Stimulated activated CD4-positive, alpha-beta T cell treated with anti-CD3 and anti-CD28 coated beads, Interleukin-15, amount 100 ng/mL, for 24 hours (primary cell): ENCODE data around the gene MLLT10.

Source experiments
- DNase-seq: peaks from one replicate; pipeline ENCODE4 v3.0.0-alpha.2; 2020

Gene MLLT10

DNA sequence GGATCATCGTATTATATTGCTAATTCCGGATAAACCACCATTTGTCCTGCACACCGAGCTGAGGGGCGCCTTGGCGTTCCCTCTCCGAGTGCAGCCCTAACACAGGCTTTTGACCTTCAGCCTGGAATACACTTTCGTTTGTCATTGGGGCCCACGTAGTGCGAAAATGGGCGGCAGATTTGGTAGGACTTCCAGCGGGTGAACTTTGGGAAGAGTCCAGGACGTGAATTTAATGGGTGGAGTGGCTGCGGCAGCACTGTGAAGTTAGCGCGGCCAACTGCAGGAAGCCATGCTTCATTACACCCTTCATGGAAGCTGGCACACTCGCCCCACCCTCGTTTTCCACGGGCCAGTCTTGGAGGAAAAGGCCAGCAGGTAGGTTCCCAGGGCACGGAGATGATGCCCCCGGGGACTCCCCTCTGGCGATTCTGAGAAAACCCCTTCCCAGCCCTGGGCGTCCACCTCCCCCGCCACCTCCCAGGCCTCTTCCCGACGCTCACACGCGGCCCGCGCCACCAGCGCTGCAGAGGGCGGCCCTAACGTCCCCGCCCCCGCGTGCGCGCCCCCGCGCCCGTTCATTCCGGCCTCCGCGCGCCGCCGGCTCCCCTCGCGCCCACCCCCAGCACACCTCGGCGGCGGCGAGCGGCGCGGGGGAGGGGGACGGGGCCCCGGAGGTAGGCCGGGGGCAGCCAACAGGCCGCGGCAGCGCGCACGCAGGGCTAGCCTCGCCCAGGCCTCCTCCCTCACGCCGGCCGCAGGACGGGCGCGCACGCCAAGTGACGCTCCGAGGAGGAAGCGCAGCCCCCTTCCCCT lies at the start of gene MLLT10:
Gene MLLT10 (plus strand): TSS at position 766 of the 813 bp plus-strand sequence. CDS start 413 bp downstream, outside the sequence.
- peak; percentile 94 for DNase-seq

DNA sequence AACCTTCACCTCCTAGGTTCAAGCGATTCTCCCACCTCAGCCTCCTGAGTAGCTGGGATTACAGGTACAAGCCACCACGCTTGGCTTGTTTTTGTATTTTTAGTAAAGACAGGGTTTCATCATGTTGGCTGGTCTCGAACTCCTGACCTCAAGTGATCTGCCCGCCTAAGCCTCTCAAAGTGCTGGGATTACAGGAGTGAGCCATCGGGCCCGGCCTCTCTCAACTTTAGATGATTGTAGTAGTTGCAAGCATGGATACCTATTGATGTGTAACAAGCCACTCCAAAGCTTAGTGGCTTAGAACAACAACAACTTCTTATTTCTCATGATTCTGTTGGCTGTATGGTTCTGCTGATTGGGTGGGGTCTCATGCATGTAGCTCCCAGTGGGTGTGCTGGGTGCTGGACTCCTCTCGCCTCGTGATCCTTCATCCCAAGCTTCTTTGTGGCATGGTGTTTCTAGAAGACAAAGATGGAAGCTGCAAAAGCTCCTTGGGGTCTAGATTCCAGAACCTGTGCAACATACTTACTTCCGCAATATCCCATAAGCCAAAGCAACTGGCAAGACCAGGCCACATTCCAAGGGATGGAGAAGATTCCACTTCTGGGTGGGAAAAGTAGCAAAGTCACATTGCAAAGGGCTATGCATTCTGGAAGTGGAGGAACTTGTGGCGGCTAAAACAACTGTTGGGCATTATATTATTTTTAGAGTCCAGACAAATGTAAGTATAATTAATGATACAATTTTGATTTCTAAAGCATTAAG lies 46.4 kb upstream of the MLLT10 start:
- DNase-seq, result no peak

DNA sequence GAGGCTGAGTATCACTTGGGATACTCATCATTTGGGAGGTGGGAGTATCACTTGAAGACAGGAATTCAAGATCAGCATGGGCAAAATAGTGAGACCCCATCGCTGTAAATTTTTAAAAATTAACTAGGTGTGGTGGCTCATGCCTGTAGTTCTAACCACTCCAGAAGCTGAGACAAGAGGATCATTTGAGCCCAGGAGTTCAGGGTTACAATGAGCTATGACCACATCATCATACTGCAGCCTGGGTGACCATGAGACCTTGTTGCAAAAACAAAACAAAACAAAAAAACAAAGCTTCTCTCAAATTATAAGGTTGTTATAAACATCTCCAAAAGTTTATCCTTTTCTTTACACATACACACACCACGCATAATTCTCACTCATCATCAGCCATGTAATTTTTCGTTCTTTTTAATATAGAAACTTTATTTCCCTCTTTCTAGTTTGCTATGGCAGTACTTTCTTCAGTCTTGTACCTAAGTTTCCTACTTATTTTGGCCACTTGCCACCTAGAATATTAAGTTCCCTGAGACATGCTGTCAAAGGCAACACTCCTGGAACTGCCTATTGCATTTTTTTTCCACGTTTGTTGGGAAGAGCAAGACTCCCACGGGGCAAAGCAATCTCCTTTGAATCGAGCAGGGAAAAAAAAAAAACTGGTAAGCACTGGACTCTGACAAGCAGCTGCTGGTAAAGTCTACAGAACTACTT lies 45.6 kb upstream of the MLLT10 start:
- DNase-seq, result no peak

DNA sequence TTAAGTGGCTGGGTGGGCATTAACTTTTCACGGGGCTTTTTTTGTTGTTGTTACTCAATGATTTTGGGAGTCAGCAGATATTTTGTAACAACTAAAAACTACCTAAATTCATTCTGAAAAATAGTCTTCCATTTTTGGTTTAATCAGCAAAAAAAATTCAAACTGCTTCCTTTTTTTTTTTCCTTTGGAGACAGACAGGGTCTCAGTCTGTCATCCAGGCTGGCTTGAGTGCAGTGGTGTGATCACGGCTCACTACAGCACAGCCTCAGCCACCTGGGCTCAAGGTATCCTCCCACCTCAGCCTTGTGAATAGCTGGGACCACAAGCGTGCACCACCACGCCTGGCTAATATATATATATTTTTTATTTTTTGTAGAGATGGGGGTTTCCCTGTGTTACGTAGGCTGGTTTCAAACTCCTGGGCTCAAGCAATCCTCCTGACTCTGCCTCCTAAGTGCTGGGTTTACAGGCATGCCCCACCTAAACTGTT lies 45.0 kb upstream of the MLLT10 start:
- no peak for DNase-seq

DNA sequence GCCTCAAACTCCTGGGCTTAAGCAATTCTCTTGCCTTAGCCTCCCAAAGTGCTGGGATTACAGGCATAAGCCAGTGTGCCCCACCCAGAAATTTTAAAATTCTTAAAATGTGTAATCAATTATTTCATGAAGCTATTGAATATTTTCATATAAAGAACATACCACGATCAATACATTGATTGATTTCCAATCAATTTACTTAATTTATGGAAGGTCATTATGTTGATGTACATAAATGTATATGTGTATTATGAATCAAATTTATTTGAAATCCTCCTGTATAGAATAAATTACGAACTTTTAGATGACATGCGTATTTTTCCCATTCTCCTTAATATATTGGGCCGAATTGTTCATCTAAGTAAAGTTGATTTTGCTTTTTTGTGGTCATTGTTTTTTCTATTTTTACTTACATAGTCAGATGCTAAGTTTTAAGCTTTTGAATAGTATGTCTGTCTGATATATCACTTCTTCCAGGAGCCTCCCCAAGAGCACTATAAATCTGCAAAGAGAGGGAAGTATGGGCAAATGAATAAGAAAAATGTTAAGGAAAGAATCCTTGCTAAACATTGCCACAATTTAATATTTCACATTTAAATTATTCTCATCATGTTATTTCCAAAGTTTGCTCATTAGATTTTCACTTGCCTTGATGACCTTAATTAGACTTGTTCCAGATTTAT lies 43.9 kb upstream of the MLLT10 start:
- no peak for DNase-seq

DNA sequence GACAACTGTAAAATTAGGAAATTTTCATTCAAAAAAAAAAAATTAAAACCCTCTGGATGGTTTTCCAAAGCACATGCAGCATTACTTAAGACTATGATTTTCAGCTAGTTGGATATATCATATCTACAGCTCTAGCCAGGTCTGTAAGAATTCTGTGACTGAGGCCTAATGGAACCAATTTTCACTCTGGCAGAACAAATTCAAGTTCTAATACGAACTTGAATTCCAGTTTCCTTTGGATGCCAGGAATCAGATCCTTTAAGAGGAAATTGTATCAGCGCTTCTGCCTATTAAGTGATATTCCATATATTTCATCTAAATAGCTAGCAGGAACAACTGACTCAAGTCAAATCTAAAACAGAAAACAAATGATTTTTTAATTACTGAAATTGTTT lies 43.3 kb upstream of the MLLT10 start:
- no peak for DNase-seq

DNA sequence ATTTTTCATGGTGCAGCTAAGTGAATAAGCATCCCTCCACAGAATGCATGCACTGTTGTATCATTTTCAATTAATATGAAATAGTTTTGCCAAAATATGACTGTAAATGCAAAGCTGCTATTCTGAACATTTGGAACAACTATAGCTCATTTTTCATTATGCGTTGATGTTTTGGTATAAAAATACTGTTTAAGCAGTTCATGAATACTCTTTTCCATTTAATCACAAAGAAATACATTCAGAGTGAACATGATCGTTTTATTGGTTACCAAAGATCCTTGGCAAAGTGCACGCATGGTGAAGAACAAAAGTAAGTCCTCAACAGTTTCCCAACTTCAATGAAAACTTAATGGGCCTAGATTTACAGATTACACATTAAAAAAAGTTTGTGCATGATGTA lies 41.6 kb upstream of the MLLT10 start:
- no peak for DNase-seq

DNA sequence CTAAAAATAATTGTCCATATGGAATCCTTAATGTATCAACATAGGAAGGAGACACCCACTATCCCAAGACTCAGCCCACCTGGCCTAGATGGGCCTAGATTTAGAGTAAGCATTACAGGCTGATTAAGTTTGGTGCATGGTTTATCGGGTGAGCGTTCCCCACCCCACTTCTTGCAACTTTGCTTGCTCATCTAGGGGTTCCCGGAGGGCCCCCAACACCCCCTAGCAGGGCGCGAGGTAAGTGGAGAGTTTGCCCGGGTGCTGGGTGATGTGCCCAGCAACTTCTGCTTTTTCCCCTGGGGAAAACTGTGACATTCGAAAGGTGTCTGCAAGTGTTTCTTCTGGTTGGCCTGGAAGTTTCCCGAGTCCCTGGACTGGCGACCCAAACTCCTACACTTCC lies 40.2 kb upstream of the MLLT10 start:
- no peak for DNase-seq

DNA sequence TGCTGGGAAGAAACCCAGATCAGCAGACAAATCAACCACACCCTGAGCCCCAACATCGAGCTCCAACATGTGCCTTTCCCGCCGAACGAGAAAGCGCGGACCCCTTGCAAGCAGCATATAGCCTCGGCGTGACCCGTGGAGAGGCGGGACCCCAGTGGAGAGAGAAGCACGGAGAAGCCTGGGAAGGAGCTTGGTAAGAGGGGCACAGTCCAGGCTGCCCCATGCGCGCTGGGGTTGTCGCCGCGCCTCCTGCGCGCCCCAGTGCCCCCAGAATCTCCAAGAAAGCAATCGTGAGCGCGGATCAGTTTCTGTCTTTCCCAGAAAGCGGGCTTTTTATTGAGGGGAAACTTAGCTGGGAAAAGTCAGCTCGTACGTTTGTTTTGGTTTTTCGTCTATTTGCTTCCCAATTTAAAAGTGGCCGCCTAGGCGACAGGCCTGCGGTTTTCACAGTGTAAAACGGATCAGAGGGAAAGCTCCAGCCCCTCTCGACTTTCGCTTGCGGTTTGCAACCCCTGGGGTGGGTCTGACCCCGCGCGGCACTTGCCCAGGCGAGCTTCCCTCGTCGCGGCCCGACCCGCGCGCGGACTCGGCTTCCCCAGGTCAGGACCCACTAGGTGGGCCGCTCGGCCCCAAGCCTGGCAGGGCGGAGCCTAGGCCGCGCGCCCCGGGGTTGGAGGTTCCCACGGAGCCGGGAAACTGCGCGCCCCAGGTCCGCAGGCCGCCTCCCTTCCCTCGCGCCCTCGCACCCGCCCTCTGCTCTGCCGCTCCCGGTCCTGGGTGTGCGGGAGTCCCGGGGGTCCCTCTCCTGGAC lies 39.6 kb upstream of the MLLT10 start:
- peak; percentile 50 for DNase-seq

DNA sequence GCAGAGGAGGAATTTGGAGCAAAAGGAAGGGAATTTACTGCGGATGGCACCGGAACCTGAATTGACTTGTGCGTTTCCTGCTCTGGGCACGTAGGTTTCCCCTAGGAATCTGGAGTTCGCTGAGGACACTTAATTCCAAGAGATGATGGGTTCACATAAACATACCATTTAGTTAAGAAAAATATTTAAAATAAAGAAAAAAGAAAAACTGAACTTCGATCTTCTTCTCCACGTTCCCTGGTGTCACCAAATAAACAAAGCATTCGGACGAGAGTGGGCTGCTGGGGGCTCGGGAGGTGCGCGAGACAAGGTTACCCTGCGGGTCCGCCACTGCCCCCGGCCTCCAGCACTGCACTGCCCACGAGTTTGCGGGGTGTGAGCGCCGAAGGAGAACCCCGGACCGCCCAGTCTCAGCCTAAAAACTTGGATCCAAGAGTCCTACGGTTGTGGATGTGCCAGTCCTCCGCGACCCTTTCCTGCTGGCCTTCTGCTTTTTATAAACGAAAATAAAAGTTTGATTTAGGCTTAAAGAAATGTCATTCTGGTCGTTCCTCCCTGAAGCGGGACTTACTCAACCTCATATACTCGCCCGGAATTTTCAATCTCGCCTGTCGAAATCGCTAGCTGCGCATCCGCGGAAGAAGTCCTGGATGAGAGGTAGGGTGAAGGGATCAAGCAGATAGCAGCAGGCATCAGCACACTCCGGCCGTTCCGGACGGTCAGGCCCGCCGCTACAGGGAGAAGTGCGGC lies 38.9 kb upstream of the MLLT10 start:
- no peak for DNase-seq

DNA sequence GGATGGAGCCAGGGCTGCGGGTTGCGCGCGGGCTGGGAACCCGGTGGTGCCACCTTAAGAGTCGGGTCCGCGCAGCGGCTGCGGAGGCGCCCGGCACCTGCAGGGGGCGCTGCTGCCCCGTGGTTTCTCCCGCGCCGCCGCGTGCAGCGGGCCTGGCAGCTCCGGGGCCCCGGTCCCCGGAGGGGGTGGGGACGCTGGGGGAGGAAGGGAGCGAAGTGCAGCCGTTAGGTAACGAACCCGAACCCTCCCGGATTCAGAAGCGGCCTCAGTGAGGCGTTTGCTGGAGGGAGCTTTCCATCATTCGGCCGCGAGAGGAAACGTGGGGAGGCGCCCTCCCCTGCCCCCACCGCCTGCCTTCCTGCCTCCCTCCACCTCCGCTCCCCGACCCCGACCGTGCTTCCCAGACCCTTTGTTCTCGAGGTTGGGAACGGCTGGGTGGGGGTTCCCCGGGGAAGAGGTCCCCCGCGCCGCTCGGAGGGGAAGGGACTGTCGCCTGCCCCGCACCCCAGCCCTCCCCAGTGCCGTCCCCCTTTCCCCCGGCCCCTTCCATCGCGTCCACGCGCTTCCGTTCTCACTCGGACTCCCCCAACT lies 38.2 kb upstream of the MLLT10 start:
- DNase-seq, result peak; percentile 89

DNA sequence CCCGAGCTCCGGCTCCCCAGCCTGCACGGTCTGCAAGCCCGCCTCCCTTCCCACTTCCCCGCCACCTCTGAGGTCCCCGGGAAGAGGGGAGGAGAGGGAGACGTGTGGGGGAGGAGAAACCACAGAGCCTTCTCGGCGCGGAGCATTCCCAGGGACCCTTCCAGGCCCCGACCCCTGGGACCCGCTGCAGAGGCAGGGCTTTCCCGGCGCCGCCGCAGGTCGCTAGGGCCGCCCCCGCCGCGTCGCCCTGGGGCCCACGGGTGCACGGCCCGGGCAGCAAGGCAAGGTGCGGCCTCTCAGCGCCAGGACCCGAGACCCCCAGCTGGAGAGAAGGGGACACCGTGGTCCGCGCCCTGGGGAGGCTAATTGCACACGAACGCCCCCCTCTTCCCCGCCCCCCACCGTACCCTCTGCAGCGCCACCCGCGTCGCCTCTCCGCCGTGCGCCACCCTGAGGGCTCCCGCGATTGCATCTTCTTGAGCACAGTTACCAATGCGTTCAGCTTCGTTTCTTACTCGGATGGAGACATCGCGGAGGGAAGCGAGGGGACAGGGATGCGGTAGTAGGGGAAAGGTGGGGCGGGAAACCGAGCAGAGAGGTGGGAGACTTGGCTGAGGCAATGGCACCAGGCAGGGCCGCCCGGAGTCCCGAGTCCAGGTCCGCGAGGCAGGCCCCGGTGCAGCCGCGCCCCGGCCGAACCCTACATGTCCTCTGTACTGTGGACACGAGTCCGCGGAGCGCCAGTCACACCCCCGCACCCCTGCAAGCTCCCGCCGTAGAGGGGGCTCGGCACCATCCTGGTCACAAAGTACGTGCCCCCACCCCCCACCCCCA lies 37.5 kb upstream of the MLLT10 start:
- peak; percentile 63 for DNase-seq

DNA sequence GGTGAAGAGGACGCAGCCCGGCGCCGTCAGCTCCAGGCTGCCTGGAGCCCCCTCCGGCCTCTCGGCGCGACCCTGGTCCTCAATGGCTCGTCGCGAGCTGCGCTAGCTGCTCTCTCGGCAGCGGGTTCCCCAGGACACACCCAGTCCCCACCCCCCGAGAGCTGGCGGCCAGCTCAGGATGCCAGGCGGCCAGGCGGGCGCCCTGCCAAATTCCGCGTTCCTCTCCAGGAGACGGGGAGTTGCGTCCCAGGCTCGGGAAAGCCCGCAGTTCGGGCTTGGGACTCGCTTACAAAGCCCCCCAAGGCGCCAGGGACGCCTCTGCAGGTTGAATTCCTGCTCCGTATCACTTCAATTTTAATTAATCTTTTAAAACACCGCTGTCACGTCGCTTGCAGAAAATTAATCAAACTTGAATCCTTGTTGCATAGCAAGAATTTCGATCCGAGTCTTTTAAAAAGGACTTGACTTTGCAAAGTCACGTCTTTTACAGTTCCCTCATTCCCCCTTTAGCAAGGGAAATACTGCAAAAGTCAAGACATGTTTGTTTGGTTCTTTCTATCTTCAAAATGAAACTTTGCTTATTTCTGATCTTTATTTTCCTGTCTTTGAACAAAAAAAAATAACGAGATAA lies 36.7 kb upstream of the MLLT10 start:
- DNase-seq, result peak; percentile 60

DNA sequence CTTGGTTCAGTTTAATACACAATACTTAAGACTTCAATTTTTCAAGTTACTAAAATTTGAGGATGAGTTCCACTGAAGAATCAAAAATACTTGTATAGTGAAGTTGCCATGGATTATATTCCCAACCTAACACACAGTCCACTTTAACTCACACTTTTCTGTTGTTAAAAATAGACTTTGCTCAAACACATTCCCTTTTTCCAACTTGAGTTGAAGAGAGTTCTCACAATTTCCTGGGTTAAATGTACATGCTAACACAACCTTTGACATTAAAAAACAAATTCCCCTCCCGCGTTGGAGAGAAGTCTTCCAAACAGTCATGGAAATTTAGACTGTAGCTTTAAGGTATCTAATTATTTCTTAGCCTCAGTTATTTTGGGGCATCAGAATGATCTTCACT lies 35.7 kb upstream of the MLLT10 start:
- no peak for DNase-seq

DNA sequence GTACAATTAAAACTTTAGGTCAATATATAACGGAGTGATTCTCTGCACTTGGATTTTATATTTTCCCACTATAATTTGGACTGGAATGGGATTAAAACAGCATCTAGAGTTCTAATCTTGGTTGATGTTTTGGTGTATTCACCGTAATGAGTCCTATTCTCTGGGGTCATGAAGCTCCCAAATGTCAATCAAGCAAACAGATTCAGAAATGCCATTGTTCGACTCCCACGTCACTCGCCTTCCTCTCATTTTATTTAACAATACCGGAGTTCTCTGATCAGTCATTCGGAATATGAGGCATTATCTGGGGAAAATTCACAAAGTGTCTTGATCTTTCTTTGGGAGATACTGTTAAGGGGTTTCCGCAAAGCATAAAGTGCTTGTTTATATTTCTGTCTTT lies 35.0 kb upstream of the MLLT10 start:
- DNase-seq, result no peak

DNA sequence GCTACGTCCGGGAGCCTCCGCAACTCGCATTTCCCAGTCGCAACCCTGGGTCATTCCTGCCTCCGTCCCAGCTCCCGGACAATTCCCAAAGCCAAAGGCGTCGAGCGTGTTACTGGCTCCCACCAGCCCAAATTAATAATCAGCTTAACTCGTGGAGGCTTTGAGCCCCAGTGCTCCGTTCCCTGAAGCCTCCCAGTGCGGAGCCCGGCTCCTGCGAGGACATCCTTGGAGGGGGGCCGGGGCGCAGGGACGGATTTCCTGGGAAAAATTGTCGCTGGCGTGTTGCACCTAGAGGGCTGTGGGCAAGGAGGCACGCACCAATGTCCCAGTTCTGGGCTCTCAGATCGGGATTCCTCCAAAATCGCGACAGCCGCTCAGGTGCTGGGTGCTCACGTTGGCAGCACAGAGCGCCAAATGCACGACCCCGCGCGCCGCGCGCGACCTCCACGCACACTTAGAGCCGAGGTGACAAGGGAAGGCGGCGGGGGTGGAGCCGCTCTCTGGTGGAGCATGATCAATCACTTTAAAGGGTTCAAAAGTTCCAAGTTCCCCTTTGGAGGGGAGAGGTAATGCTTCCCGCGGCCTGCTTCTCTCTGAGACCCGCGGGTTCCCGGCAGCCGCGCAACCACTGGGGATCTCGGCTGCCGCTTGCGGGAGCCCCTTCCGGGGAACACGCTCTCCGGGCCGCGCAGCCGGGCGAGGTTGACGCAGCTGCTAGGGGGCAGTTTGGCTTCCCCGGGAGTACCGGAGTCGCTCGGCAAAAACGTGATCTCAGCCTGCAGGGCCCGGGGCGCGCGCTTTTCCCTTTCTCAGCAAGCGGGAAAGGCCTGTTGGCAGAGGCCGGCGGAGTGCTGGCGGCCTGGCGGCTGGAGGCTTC lies 34.1 kb upstream of the MLLT10 start:
- DNase-seq, result peak; percentile 39

DNA sequence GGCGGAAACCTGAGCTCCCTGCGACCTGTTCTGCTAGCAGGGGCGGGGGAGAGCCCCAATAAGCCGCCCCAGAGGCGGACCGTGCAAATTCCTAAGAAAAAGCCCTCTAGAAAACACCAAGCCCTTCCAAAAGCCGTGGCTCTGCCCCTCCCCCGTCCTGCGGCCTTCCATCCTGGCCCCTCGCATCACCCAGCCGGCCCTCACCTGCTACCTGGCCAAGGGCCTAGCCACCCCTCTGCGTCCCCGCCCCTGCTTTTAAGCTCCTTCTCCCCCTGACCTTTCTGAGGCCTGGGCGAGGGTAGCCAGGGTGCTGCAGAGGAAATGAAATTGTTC lies 33.5 kb upstream of the MLLT10 start:
- no peak for DNase-seq

DNA sequence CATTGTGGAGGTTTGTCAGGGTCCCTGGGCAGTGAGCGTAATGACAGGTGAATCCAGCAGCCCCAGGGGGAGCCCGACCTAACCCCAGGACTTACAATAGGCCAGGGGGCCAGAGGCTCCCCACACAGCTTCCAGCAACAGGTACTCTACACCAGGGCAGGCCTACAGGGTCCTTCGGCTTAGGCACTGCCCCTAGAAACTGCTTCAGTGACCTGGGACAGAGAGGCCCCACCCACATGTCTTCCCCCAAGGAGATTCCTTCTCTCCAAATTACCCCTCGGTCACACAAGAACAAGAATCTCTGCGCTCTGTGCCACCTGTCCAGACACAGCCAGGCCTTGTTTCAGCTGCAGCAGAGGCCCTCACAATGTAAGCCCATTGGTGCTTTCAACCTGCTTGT lies 32.9 kb upstream of the MLLT10 start:
- DNase-seq, result no peak
